Fibroblast of the aortic adventitia (primary cell): ENCODE data around the gene DNAL1. TPM values are rescaled to one million over a fixed set of nuclear protein-coding genes. Genes with fewer than 3 reads are reported as not detected.

Experiments
- DNase-seq: peaks from one replicate; pipeline ENCODE4 v3.0.0-alpha.2; 2010; ENCODE audit warnings: low read depth
- H3K4me3 ChIP-seq: 2 replicates; pipeline ENCODE4 v1.5.1; 2011; ENCODE audit warnings: low read depth, mild to moderate bottlenecking, control low read depth, low read length, moderate library complexity
- total RNA-seq: library from RNA; depleted of rRNA; stranded (reverse); fragments of >200 nt; gene quantifications from 2 replicates; pipeline ENCODE4 v1.2.3, GENCODE V29; 2012; ENCODE audit warnings: low replicate concordance
- TF ChIP-seq, protein P1 (sequence below): IDR thresholded peaks from 2 replicates; pipeline ENCODE4 v1.5.1; 2011; ENCODE audit warnings: mild to moderate bottlenecking, low read length, control low read depth, inconsistent platforms; ENCODE audit not compliant: insufficient read depth

The DNAL1 gene
- total RNA-seq, 1 donor = 12.7 TPM

DNA sequence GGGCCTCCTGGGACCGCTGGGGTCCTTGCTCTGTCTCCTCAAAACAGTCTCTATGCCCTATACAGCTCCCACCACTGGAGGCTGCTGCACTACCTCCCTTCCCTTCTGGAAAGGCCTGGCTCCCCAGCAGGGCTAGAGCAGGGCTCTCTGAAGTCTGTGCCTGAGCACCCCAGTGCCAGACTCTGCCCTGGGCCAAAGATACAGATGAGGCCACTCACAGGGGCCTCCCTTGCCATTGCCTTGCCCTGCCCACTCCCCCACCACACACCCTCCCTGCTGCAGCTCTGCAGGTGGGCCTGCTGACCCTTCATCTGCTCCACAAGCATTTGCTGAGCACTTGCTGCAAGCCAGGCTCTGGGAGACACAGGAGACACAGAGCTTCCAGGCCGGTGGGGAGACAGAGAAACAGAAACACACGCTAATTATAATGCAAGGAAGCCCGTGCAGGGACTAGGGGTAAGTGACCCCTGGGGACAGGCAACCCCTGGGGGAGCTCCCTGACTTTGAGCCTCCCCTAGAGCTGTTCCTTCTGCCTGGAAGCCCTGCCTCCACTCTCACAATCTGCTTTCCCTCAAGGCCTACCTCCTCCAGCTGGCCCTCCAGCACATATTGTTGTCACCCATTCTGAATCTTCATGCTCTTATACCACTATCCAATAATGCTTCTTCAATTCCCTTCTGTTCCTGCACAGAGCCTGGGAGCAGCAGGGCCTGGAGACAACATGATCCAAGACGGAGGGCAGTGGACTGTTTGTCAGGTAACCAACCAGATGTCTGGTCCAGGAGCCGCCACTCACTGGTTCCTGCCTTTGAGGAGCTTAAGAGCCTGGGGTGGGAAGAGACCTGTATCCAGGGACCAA is 102.0 kb downstream of the DNAL1 start:
- DNase-seq = no peak
- no peak overlapping the region for H3K4me3 ChIP-seq
- TF ChIP-seq, protein P1, sequence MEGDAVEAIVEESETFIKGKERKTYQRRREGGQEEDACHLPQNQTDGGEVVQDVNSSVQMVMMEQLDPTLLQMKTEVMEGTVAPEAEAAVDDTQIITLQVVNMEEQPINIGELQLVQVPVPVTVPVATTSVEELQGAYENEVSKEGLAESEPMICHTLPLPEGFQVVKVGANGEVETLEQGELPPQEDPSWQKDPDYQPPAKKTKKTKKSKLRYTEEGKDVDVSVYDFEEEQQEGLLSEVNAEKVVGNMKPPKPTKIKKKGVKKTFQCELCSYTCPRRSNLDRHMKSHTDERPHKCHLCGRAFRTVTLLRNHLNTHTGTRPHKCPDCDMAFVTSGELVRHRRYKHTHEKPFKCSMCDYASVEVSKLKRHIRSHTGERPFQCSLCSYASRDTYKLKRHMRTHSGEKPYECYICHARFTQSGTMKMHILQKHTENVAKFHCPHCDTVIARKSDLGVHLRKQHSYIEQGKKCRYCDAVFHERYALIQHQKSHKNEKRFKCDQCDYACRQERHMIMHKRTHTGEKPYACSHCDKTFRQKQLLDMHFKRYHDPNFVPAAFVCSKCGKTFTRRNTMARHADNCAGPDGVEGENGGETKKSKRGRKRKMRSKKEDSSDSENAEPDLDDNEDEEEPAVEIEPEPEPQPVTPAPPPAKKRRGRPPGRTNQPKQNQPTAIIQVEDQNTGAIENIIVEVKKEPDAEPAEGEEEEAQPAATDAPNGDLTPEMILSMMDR = peak; percentile 40

DNA sequence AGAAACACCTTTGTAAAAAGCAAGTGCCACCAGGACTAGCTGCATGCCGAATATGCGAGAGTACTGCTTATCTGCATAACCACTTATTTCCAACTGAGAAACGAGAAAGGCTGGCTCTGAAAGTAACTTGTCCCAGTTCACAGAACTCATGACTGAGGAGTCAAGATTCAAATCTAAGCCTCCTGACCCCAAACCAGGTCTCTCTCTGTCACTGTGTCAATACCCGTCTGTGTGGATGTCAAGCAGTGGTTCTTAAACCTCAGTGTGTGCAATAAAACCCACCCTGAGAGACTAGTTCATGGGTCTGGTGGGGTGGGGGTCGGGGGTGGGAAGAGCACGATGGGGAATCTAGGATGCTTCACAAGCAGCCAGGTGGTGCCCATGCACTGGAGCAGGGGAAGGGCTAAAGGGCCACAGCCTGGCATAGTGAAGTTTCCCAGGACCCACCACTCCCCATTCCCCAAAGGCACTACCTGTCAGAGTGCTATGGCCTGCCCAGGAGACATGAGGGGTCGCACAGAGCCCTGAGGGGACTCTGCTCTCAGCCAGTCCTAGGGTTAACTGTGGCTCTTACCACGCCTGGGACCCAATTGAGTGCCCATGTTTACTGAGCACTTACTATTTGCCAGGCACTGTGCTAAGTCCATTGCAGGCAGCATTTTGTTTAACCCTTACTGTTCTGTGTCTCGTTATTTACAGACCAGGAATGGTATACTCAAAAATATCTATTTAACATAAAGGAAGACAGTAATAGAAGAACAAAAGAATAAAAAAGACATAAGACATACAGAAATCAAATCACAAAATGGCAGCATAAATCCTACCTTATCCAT is 102.8 kb downstream of the DNAL1 start:
- TF ChIP-seq, protein P1 = no peak

DNA sequence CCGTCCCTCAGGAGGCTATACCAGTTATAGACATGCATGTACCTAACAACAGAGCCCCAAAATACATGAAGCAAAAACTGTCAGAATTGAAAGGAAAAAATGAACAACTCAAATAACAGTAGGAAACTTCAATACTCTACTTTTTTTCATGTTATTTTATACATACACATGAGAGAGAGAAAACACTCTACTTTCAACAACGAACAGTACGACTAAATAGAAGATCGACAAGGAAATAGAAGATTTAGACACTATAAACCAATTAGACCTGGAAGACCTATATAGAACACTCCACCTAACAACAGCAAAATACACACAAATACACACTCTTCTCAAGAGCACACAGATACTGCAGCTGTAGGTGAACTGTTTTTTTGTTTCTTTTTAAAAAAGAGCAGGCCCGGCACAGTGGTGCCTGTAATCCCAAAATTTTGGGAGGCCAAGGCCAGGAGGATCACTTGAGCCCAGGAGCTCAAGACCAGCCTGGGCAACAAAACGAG is 104.1 kb downstream of the DNAL1 start:
- no peak for DNase-seq
- TF ChIP-seq, protein P1 = no peak
- no peak overlapping the region for H3K4me3 ChIP-seq

More for the DNA sequence above, 102.8 kb downstream of the DNAL1 start:
- H3K4me3 ChIP-seq = no peak overlapping the region
- no peak for DNase-seq

DNA sequence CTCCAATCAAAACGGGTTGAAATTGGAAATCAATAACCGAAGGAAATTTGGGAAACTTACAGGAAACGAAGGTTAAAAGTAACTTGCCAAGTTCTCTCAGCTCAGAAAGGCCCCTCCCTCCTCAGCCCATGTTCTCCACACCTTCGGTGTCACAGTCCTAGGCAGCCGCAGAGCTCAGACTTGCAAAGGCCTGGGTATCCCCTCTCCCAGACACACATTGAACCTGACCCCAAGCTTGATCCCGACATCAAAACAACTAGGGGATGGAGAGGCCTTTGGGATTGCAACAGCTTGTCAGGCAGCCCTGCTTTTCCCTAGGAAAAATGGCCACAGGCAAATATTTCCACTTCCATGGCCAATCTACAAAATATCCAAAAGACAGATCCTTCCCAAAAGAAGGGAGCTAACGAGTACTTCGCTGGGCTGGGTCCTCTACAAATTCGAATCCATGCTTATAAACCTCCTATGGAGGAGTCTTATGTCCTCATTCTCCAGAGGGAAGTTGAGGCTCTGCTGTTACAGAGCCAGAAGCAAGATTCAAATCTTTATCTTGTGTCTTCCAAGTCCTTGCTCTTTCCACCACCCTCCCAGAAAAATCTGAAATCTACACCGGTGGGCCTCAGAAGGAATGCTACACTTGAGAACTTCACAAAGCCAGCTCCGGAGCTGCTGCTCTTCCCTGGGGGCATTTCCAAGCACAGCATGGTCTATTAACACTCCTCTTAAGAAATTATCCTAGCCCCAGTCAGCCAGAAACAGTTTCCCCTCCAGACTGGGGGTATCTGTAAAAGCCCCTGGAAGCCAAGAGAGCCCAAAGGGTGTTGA is 105.1 kb downstream of the DNAL1 start:
- no peak for DNase-seq
- no peak overlapping the region for H3K4me3 ChIP-seq
- TF ChIP-seq, protein P1 = no peak

DNA sequence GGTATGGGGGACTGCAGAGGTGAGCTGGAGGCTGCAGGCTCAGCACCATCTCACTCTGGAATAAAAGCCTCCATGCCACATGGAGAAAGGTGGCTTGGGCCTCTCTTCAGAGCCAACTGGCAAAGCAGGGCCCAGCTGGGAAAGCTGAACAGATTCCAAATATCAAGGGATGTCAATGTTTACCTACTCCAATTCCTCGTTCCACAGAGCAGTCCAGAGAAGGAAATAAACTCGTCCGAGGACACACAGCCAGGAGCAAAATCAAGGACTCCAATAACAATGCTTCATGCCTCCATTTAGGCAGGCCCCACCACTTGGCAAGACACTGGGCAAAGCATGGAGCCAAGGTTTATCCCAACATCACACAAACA is 105.7 kb downstream of the DNAL1 start:
- no peak for DNase-seq

More for the DNA sequence above, 105.7 kb downstream of the DNAL1 start:
- H3K4me3 ChIP-seq = no peak overlapping the region
- TF ChIP-seq, protein P1 = no peak
